Stimulated activated CD4-positive, alpha-beta T cell treated with anti-CD3 and anti-CD28 coated beads, Interleukin-1b, Interleukin-23, amount 100 ng/mL, for 4 hours (primary cell): ENCODE results near the gene EFNA1.
"Not testable (repeated sequence)": the region's sequence is repeated elsewhere in the genome, so short reads cannot be mapped to it uniquely, and the experiment has no call there.

Experiments used
- DNase-seq, 2 donors: peaks; one replicate each; pipeline ENCODE4 v3.0.0-alpha.2; 2020; ENCODE audit warnings: low read depth in 2 of 2

The EFNA1 gene

DNA sequence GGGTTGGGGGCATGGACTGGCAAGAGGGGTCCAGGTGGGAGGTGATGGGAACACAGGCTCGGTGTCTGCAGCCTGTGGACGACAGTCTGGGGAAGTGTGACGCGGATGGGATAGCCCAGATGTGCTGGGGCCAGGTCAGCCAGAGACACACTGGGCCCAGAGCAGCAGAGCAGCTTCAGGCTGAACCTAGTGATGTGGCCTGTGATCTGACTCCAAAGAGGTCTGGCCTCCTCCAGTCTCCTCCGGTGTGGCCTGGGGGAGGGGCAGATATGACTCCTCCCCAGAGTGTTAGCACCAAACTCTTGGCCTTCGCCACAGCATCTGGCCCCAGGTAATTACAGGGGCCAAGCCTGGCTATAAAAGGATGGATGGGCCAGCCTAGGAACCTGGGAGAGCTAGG, 35.5 kb upstream of the EFNA1 start:
- no peak for DNase-seq

DNA sequence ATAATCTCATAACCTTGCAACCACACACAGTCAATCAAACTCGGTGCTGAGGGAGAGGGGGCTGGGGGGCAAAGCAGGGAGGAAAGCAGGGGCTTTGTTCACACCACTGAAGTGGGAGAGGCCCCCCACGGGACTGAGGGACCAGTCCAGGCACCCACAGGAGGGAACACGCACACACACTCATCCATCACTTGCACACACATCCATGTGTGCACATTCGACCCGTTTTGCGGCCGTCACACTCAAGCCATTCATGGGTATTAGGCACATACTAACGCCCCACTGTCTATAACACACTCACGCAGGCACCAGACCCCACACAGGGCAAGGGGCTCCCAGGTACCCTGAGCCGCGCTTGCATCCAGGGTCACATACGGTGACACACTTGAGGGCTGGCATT, 35.0 kb upstream of the EFNA1 start:
- DNase-seq: no peak

DNA sequence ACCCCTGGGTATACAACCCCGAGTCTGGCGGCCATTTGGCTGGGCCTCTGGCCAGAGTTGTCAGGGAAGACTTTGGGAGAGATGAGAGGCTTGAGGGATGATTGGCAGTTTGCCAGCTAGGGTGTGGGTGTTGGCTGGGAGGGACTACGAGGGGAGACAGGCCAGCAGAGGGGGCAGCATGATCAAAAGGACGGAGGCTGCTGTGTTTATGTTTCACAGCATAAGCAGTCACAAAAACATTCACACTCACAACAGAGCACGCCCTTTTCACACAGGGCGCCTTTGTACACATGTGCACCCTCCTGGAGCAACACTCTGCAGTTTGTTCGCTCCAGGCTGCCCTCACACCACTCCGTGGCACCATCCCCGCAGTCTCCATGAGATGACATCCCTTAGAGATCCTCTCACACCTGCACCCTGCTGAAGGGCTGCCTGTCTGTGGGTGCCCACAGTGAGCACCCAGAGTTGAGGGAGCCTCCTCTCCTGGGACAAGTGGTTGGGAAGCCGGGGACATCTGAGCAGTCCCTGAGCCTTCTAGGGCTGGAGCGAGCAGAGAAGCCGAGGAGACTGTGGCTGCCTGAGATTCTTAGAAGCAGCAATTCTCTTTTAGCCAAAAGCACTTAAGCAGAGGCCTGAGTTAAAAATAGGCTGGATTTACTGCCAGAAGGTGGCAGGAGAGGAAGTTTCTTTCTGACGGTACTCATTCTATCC, 33.6 kb upstream of the EFNA1 start:
- DNase-seq: no peak

- DNase-seq: no peak
Measured at GRCh38 chr1:155094622-155094948, 33.1 kb upstream of the EFNA1 start.

GRCh38 chr1:155099331-155099730, 28.3 kb upstream of the EFNA1 start:
- DNase-seq: no peak

GRCh38 chr1:155103325-155103724, 24.4 kb upstream of the EFNA1 start:
- DNase-seq: no peak

GRCh38 chr1:155104605-155105534, 22.8 kb upstream of the EFNA1 start:
- no peak for DNase-seq

- no peak for DNase-seq
Measured at GRCh38 chr1:155105604-155106011, 22.1 kb upstream of the EFNA1 start.

DNA sequence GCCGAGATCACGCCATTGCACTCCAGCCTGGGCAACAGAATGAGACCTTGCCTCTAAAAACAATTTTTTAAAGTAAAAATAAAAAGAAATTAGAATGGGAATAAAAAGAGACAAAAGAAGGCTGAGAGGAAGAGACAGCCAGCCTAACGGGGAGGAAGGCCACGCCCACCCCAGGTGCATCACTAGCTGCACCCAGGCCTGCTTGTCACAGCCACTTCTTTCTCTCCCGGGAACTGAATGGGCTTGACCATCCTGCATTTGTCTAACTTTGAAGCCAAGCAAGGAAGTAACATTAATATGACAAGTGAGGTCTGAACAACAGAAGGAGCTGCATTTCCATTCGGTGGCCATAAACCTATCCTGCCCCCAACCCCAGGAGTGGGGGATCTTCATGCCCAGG, 20.8 kb upstream of the EFNA1 start:
- no peak for DNase-seq

DNA sequence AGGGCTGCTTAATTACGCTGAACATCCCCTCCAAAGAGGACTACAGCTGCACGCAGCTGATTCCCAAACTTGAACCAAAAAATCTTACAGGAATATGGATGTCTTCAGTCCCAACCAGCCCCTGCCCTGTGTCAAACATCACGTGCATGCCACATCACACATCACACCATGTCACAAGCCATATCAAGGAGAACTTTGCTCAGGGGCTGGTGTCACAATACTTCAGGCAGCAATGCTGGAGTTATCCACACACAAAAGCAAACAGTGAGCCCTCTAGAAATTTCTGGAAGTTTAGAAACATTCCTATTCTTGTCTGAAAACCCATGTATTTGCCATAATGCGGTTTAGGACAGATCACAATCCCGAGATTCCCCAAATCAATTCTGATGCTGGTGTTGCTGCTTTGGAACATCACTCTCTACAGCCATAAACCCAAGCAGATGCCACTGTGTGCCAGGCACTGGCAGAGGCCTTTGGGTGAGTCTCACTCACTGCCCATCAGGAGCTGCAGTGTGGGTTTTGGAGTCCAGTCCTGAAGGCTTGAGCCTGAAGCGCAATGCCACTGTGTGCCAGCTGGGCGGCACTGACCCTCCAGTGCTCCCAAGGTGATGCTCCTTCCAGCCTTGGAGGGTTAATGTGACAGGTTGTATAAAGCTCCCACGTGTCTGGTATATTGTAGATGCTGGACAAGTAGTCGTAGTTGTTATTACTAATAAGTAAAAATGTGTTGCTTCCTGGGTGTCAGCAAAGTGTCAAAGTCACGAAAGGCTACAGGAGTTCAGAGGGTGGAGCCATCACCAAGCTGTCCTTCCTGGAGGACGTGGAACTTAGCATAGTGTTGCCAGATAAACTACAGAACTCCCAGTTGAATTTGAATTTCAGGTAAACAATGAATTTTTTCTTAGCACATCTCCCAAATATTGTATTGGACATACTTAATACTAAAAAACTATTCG, 20.1 kb upstream of the EFNA1 start:
- no peak for DNase-seq

DNA sequence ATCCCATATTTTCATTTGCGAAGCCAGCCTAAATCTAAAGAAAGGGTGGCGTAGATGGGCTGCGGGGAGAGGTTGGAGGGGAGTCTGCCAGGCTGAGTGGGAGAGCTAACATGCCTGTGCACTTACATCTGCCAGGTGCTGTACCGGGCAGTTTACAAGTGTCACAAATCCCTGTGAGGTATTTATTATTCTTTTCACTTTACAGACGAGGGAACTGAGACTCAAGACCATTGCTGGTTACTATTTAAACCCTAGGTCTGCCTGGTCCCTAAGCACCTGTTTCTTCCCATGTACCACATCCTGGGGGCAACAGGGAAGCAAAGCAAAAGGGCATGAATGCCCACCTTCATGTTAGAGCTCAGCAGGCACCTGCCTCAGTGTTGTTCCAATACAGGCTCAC, 19.4 kb upstream of the EFNA1 start:
- DNase-seq: no peak

DNA sequence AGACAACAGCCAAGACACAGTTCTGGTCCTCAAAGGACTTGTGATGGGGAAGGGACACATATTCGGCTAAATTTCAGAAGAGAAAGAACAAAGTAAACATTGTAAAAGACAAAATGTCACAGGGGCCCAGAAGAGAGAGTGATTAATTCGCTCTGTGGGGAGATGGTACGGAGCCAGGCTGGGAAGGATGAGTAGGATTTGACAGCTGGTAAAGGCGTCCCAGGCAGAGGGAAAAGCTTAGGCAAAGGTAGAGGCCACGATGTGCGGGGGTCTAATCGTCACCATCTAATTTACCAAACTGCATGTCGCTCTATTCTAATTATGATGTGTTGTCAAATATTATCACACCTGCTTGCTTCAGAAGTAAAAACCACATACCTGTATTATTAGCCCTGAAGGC, 17.3 kb upstream of the EFNA1 start:
- no peak for DNase-seq

- DNase-seq: no peak
Measured at GRCh38 chr1:155110826-155111225, 16.9 kb upstream of the EFNA1 start.

DNA sequence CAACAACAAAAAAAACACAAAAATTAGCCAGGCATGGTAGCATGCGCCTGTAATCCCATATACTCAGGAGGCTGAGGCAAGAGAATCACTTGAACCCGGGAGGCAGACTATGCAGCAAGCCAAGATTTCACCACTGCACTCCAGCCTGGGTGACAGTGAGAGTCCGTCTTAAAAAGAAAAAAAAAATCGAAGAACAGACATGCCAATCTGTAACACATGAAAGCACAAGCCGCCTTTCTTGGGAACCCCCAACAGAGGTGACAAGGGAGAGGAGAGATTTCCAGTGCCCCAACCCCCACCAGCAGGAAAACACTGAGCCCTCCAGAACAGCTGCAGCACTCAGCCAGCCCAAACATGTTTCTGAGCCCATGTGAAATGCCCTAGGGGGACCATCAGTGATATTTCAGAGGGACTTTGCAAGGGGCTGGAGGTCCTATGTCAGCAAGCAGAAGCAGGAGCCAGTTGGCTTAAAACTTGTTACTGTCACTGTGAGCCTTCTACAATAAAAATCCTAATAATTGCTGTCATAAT, 14.2 kb upstream of the EFNA1 start:
- DNase-seq: no peak

- DNase-seq: no peak
Measured at GRCh38 chr1:155116113-155116764, 11.4 kb upstream of the EFNA1 start.

DNA sequence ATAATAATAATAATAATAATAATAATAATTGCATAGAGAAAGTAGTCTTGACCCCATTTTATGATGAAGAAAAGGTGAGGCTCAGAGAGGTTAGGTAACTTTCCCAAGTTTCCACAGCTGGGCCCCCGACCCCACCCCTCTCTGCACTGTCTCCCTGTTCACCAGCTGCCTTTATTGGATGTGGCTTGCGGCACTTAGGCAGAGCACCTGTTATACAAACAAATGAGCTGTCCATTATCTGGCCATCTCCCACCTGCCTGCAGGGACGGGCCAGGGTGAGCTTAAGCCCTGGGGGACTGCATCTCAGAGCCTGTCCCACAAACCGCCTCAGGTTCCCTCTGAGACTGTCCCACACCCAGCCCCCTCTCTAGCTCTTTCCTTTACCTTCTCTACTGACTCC, 10.1 kb upstream of the EFNA1 start:
- no peak for DNase-seq

- not testable (repeated sequence) for DNase-seq
Measured at GRCh38 chr1:155118090-155118489, 9.6 kb upstream of the EFNA1 start.

GRCh38 chr1:155120253-155120652, 7.4 kb upstream of the EFNA1 start:
- DNase-seq: no peak

DNA sequence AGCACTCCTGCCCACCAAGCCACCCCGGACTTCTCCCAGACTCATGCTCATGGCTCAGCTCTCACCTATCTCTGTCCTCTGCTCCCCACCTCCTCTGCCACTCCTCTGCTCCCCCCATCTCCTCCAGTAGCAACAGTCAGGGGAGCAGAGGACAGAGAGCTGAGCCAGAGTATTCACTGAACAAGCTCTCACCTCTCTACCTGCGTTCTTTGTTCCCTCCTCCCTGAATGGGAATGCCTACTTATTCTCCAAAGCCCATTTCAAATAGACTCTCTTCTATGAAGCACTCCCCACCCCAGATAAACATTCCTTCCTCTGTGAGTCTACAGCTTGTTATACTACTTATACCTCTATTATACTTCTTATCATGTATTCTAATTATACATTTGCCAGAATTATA, 6.4 kb upstream of the EFNA1 start:
- no peak for DNase-seq

DNA sequence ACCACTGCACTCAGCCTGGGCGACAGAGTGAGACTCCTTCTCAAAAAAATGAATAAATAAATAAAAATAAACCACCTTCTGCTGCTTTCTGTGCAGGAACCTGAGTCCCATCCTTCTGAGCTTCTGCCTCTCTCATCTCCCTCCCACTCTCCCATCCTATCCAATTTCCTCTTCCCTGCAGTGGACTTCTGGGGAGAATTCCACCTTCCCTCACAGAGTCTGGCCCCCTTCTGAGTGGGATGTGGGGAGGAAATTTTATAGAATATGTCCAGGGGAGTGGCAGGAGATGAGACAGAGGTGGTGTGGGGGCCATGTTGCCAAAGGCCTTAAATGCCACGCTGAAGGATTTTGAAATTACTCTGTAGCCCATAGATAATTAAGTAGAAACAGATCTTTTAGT, 5.4 kb upstream of the EFNA1 start:
- no peak for DNase-seq

DNA sequence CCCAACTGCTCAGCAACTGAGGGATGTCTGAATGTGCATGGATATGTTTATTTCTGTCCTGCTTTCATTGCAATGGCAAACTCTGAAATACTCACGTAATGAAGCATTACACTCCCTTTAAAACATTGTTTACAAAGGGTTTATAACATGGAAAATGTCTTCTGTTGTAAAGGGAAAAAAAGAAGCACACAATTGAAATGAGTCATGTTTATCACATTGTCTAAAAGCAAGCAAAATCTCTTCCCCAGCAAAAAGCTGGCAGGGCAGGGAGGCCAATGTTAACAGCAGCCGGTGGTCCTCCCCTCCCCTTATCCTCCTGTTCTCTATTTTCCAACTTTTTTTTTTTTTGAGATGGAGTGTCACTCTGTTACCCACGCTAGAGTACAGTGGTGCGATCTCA, 3.9 kb upstream of the EFNA1 start:
- no peak for DNase-seq
